GM18508 (cell line): ENCODE measurements around the gene MECP2.
"Not testable (repeated sequence)": the region's sequence is repeated elsewhere in the genome, so short reads cannot be mapped to it uniquely, and the experiment has no call there.

Experiments used
- ATAC-seq: cut with Tn5 transposase; IDR thresholded peaks from one replicate; pipeline ENCODE4 v1.9.1; 2021; ENCODE audit warnings: moderate number of reproducible peaks; ENCODE audit not compliant: insufficient read depth, unreplicated experiment

Gene MECP2

DNA sequence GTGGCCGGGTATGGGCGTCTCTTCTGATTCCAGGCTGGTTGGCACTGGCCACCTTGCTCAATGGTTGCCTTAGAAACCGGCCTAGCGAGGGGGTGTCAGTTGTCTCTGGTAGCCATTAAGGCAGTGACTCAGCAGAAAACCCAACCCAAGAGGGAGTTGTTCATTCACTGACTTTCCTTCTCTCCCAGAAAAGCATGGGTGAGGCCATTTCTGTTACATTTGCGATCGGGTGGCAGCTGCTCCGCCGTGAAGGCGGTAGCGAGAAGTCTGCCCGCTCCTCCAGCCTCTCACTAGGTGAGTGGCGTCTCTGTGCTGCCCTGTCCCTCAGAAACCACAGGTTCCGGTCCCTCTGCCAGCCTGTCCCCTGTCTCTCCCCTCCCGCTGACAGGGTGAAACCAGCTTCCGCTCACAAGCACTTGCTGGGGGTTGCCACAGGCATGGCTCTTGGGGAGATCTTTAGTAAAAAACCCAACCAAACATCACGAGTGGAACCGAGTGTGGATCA lies 95.2 kb downstream of the MECP2 start:
- ATAC-seq = no peak

DNA sequence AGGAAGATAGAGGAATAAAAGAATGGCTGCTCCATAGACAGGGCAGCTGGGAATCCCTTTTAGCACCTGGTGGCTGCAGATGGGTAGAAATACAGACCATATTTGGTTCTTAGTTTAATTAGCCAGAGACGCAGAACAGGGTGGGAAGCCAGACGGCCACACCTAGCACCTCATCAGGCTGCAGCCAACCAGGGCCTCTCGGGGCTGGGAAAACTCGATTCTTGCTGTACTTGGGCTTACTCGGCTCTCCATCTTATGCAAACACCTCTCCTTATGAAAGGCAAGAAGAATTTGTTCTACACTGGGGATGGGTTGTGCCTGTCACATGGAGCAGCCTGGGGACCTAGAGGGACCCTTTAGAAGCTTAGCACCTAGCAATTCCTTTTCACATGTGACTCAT lies 97.5 kb downstream of the MECP2 start:
- no peak for ATAC-seq

DNA sequence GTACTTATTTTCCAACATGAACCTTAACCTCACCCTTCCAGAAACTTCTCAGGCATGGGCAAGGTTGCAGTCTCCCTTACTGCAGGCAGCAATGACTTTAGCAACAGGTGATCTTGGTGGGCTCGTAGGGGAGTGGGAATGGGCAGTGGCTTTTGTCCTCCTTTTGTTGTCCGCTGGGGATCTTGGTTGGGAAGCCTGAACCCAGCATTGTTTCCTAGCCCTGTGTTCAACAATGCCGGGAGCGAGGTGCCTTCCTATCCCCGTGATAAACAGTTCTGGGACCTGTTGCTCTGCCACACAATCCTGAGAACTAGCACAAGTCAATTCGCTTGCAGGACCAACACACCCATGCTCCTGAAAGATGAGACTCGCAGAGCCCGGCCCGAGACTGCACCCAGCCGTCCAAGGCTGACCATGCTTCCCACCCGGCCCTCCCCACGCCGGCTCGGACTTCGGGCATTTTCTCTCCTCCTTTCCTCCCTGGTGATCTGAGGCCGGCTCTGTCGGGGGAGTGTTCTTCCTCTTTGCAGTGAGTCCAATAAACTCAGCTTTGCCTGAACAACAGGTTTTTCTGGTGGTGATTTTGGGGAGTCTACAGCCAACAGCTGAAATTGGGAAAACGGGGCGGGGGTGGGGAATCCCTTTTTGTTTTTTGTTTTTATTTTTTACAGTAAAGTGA lies 98.0 kb downstream of the MECP2 start:
- no peak for ATAC-seq

GRCh38 chrX:153995504-153995903 lies 102.0 kb downstream of the MECP2 start:
- ATAC-seq = no peak

- ATAC-seq = not testable (repeated sequence)
These were observed 103.1 kb downstream of the MECP2 start for GRCh38 chrX:153994398-153994797.

- no peak for ATAC-seq
These were observed 103.5 kb downstream of the MECP2 start for GRCh38 chrX:153993978-153994377.

- no peak for ATAC-seq
These were observed 104.4 kb downstream of the MECP2 start for GRCh38 chrX:153993079-153993478.

DNA sequence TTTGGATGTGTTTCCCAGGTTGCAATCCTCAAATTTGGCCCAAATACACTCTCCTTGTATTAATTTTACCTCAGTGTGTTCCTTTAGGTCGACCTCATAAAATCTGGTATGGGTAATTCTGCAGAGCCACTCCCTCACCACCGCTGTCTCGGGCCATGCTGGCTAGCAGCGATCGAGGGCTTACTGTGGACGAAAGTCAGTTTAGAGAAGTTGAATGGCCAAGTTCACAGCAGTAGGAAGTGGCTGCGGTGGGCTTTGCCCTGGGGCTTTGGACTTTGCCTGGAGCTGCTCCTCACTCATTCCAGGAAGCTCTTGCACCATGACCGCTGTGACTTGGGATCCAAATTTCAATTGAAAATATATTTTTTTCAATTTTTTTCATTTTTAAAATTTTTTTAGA lies 105.3 kb downstream of the MECP2 start:
- ATAC-seq = no peak

DNA sequence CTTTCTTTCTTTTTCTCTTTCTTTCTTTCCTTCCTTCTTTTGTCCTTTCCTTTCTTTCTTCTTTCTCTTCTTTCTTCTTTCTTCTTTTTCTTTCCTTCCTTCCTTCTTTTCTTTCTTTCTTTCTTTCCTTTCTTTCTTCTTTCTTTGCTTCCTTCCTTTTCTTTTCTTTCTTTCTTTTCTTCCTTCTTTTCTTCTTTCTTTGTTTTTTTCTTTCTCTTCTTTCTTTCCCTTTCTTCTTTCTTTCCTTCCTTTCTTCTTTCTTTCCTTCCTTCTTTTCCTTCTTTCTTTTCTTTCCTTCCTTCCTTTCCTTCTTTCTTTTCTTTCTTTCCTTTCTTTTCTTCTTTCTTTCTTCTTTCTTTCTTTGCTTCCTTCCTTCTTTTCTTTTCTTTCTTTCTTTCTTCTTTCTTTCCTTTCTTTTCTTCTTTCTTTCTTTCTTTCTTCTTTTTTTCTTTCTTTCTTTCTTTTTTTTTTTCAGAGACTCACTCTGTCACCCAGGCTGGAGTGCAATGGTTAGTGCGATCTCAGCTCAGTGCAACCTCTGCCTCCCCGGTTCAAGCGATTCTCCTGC lies 106.4 kb downstream of the MECP2 start:
- ATAC-seq = no peak

- no peak for ATAC-seq
These were observed 107.4 kb downstream of the MECP2 start for GRCh38 chrX:153989973-153990655.

DNA sequence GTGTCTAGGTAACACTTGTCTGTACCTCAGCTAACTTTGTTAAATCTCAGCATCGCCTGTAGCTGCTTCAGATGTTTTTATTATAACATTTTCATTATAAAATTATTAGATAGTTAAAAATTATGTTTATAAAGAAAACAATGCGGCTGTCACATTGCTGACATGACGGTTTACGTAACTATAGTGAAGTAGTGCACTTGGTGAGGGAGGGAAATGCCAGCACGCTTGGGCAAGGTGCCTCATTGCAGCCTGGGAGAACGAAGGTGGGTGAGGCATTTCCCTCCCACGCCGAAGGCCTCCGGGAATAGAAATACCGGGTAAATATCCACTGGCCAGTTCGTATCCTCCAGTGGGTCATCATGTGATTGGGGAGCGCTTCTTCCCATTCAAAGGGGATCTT lies 109.0 kb downstream of the MECP2 start:
- no peak for ATAC-seq

GRCh38 chrX:153984351-153985178 lies 113.0 kb downstream of the MECP2 start:
- ATAC-seq = no peak

GRCh38 chrX:153983321-153983801 lies 114.2 kb downstream of the MECP2 start:
- ATAC-seq = no peak

- no peak for ATAC-seq
These were observed 115.6 kb downstream of the MECP2 start for GRCh38 chrX:153981771-153982533.

- ATAC-seq = no peak
These were observed 116.3 kb downstream of the MECP2 start for GRCh38 chrX:153981231-153981630.

GRCh38 chrX:153980394-153980793 lies 117.1 kb downstream of the MECP2 start:
- not testable (repeated sequence) for ATAC-seq

DNA sequence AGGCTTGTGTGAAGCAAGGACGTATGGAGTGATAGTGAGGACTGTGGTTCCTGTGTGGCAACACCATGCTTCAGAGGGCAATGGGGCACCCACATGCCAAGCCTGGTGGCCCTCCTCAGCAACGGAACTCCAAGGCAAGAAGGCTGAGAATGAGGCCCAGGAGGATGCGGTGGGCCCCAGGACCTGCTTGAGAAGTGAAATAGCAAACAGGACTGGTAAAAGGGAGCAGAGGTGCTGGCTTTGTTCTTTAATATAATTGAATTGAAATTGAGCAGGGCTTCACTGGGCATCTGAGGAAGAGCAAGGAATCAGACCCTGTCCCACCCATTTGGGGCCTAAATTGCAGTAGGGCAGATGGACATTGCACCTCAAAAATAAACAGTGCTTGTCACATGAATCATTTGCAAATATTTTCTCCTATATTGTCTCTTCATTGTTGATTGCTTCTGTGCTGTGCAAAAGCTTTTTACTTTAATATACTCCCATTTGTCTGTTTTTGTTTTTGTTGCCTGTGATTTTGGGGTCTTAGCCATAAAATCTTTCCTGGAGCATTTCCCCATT lies 122.7 kb downstream of the MECP2 start:
- no peak for ATAC-seq

GRCh38 chrX:153974003-153974725 lies 123.4 kb downstream of the MECP2 start:
- ATAC-seq = no peak
